IMR-90 (cell line): Measurements from ENCODE around the gene SLC49A4.

ENCODE experiments used
- CEBPB ChIP-seq: IDR thresholded peaks from 2 replicates; pipeline ENCODE4 v1.6.1; 2012; ENCODE audit warnings: low read depth, low read length, improper control_type of control experiment
- CTCF ChIP-seq: conservative IDR thresholded peaks from 2 replicates; pipeline ENCODE4 v1.5.1; 2012; ENCODE audit warnings: mild to moderate bottlenecking, low read depth, low read length, improper control_type of control experiment
- FOS ChIP-seq: fragments of 150-350 bp; IDR thresholded peaks from 2 replicates; pipeline ENCODE4 v1.6.1; 2016; ENCODE audit warnings: low read depth, low read length
- MAFK ChIP-seq: IDR thresholded peaks from 2 replicates; pipeline ENCODE4 v1.6.1; 2012; ENCODE audit warnings: low read depth, low read length, improper control_type of control experiment
- MAZ ChIP-seq: IDR thresholded peaks from 2 replicates; pipeline ENCODE4 v1.6.1; 2012; ENCODE audit warnings: low read depth, mild to moderate bottlenecking, low read length, improper control_type of control experiment, moderate library complexity, borderline replicate concordance
- MXI1 ChIP-seq: IDR thresholded peaks from 2 replicates; pipeline ENCODE4 v1.6.1; 2012; ENCODE audit warnings: low read depth, mild to moderate bottlenecking, low read length, moderate library complexity, borderline replicate concordance
- POLR2A ChIP-seq: IDR thresholded peaks from 2 replicates; pipeline ENCODE4 v1.6.1; 2012; ENCODE audit warnings: mild to moderate bottlenecking, low read depth, low read length
- RCOR1 ChIP-seq: IDR thresholded peaks from 2 replicates; pipeline ENCODE4 v1.6.1; 2012; ENCODE audit warnings: mild to moderate bottlenecking, low read length, improper control_type of control experiment; ENCODE audit not compliant: insufficient replicate concordance
- RFX5 ChIP-seq: IDR thresholded peaks from 2 replicates; pipeline ENCODE4 v1.8.0; 2012; ENCODE audit warnings: low read depth, mild to moderate bottlenecking, low read length, moderate library complexity
- SMC3 ChIP-seq: fragments of 150-350 bp; IDR thresholded peaks from 2 replicates; pipeline ENCODE4 v1.6.1; 2016; ENCODE audit warnings: low read depth, mild to moderate bottlenecking, antibody characterized with exemption, low read length, moderate library complexity
- TF ChIP-seq, protein P1 (sequence below): fragments of 150-350 bp; IDR thresholded peaks from 2 replicates; pipeline ENCODE4 v1.6.1; 2017; ENCODE audit warnings: mild to moderate bottlenecking, antibody characterized with exemption, low read length, low read depth
- TF ChIP-seq, protein P2 (sequence below): fragments of 150-350 bp; IDR thresholded peaks from 2 replicates; pipeline ENCODE4 v1.6.1; 2016; ENCODE audit warnings: low read depth, mild to moderate bottlenecking, low read length, moderate library complexity, borderline replicate concordance

DNA sequence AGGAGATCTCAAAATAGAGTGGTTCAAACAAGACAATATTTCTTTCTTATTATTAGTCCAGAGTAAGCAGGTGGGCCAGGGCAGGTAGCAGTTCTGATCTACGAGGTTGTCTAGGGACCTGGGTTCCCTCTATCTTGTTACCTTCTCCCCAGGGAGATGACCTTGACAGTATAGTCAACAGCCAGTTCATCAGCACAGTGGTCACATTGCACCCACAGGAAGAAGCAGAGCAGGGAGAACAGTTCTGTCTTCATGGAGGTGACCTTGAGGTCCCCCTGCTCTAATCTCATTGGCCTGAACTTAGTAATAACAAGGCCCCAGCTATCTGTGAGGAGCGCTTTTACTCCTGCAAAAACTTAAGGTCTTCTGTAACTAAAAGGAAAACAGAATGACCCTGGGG lies 21.7 kb downstream of the SLC49A4 start:
- TF ChIP-seq CTCF (no peak), SMC3 (no peak), MAZ (no peak), MXI1 (no peak), RFX5 (no peak), POLR2A (no peak), MAFK (no peak), RCOR1 (no peak), CEBPB (no peak), FOS (no peak)
- TF ChIP-seq, protein P1, sequence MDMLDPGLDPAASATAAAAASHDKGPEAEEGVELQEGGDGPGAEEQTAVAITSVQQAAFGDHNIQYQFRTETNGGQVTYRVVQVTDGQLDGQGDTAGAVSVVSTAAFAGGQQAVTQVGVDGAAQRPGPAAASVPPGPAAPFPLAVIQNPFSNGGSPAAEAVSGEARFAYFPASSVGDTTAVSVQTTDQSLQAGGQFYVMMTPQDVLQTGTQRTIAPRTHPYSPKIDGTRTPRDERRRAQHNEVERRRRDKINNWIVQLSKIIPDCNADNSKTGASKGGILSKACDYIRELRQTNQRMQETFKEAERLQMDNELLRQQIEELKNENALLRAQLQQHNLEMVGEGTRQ: no peak
- TF ChIP-seq, protein P2, sequence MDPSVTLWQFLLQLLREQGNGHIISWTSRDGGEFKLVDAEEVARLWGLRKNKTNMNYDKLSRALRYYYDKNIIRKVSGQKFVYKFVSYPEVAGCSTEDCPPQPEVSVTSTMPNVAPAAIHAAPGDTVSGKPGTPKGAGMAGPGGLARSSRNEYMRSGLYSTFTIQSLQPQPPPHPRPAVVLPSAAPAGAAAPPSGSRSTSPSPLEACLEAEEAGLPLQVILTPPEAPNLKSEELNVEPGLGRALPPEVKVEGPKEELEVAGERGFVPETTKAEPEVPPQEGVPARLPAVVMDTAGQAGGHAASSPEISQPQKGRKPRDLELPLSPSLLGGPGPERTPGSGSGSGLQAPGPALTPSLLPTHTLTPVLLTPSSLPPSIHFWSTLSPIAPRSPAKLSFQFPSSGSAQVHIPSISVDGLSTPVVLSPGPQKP: no peak
